GM21367 (cell line): ENCODE data around the gene RAB21.
A peak's percentile ranks its signal among the peaks of the same experiment; 100 is the strongest.

Experiments
- ATAC-seq: cut with Tn5 transposase; IDR thresholded peaks from one replicate; pipeline ENCODE4 v1.9.1; 2021; ENCODE audit not compliant: unreplicated experiment

The RAB21 gene

GRCh38 chr12:71754461-71755145, at the start of gene RAB21:
Gene RAB21 (plus strand): TSS chr12:71754863. CDS start chr12:71755130, 267 bp downstream.
- ATAC-seq = peak; percentile 94

- ATAC-seq = no peak
These were observed 49.7 kb upstream of the RAB21 start for GRCh38 chr12:71704920-71705319.

- no peak for ATAC-seq
These were observed 46.0 kb upstream of the RAB21 start for GRCh38 chr12:71708658-71709057.

- ATAC-seq = no peak
These were observed 44.2 kb upstream of the RAB21 start for GRCh38 chr12:71710276-71711125.

GRCh38 chr12:71718611-71719010, 36.1 kb upstream of the RAB21 start:
- ATAC-seq = no peak

- no peak for ATAC-seq
These were observed 34.9 kb upstream of the RAB21 start for GRCh38 chr12:71719647-71720370.

- no peak for ATAC-seq
These were observed 32.7 kb upstream of the RAB21 start for GRCh38 chr12:71721783-71722505.

GRCh38 chr12:71725011-71725410, 29.7 kb upstream of the RAB21 start:
- no peak for ATAC-seq

GRCh38 chr12:71726548-71726947, 28.1 kb upstream of the RAB21 start:
- ATAC-seq = no peak

GRCh38 chr12:71727958-71728357, 26.7 kb upstream of the RAB21 start:
- no peak for ATAC-seq

- no peak for ATAC-seq
These were observed 23.7 kb upstream of the RAB21 start for GRCh38 chr12:71730936-71731335.

- ATAC-seq = no peak
These were observed 23.0 kb upstream of the RAB21 start for GRCh38 chr12:71731439-71732356.

- no peak for ATAC-seq
These were observed 22.3 kb upstream of the RAB21 start for GRCh38 chr12:71732357-71732712.

GRCh38 chr12:71737197-71737596, 17.5 kb upstream of the RAB21 start:
- no peak for ATAC-seq

- no peak for ATAC-seq
These were observed 11.7 kb upstream of the RAB21 start for GRCh38 chr12:71742998-71743397.

GRCh38 chr12:71744522-71745300, 10.0 kb upstream of the RAB21 start:
- no peak for ATAC-seq

- ATAC-seq = peak; percentile 96
These were observed 7.6 kb upstream of the RAB21 start for GRCh38 chr12:71746974-71747611.

- ATAC-seq = no peak
These were observed 6.4 kb upstream of the RAB21 start for GRCh38 chr12:71748081-71748850.
